Measurements from ENCODE around the gene KRTAP5-10. TPM values are rescaled to one million over a fixed set of nuclear protein-coding genes. Genes with fewer than 3 reads are reported as not detected.
A peak's percentile ranks its signal among the peaks of the same experiment; 100 is the strongest.
"Not testable (repeated sequence)": the region's sequence is repeated elsewhere in the genome, so short reads cannot be mapped to it uniquely, and the experiment has no call there.

The KRTAP5-10 gene
- total and polyA plus RNA-seq, 4 donors: 0.06 to 0.20 TPM; not detected in 2

DNA sequence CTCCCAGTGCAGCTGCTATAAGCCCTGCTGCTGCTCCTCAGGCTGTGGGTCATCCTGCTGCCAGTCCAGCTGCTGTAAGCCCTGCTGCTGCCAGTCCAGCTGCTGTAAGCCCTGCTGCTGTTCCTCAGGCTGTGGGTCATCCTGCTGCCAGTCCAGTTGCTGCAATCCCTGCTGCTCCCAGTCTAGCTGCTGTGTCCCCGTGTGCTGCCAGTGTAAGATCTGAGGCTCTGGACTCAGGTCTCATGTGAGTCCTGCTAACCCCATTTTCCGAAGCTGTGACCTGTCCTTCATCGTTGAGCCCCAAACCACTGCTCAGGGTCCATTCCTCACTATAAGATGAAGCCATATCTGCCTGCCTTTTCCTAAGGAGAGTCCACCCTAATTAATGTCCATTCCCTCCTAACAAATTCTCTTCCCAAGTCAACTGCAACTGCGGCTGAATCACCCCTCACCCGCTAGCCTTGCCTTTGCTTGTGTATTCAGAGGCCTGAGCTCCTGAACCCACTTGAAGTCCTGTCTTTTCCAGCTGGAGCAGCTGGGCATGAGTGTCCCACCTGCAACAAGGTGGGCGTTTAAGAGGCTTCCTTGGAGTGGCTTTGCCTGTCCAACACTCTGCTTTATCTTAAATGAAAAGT, 37.7 kb upstream of the KRTAP5-10 start:
- Histone ChIP-seq H3K27me3 (ENCODE audit: control insufficient read depth in 3 of 3, insufficient read depth in 3 of 3, low read length in 2 of 3) (no peaks in the 10 kb centered on the region), H3K9me3 (ENCODE audit: control insufficient read depth in 4 of 4, insufficient read depth in 3 of 4, low read length in 3 of 4) (no peaks in the 10 kb centered on the region), H3K4me3 (no peak overlapping the region), H3K36me3 (ENCODE audit: control insufficient read depth in 4 of 4, insufficient read depth in 4 of 4, low read length in 4 of 4) (no peaks in the 10 kb centered on the region), H3K4me1 (ENCODE audit: control insufficient read depth in 5 of 5, insufficient read depth in 5 of 5, low read length in 5 of 5) (no peaks in the 10 kb centered on the region), H3K9ac (ENCODE audit: insufficient read depth in 1 of 2, low read length in 2 of 2) (no peak overlapping the region), H3K27ac (ENCODE audit: low read depth in 1 of 2, low read length in 1 of 2) (no peak overlapping the region)
- ATAC-seq (ENCODE audit: insufficient read depth, low FRiP score): no peak
- TF ChIP-seq, protein P1, sequence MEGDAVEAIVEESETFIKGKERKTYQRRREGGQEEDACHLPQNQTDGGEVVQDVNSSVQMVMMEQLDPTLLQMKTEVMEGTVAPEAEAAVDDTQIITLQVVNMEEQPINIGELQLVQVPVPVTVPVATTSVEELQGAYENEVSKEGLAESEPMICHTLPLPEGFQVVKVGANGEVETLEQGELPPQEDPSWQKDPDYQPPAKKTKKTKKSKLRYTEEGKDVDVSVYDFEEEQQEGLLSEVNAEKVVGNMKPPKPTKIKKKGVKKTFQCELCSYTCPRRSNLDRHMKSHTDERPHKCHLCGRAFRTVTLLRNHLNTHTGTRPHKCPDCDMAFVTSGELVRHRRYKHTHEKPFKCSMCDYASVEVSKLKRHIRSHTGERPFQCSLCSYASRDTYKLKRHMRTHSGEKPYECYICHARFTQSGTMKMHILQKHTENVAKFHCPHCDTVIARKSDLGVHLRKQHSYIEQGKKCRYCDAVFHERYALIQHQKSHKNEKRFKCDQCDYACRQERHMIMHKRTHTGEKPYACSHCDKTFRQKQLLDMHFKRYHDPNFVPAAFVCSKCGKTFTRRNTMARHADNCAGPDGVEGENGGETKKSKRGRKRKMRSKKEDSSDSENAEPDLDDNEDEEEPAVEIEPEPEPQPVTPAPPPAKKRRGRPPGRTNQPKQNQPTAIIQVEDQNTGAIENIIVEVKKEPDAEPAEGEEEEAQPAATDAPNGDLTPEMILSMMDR (IDR thresholded peaks at IDR 0.05; ENCODE audit: control extremely low read depth, extremely low read depth): no peak
- DNase-seq: no peak
- 89 to 90% methylated on average over 6 of the region's 6 CpGs for WGBS, 2 donors

DNA sequence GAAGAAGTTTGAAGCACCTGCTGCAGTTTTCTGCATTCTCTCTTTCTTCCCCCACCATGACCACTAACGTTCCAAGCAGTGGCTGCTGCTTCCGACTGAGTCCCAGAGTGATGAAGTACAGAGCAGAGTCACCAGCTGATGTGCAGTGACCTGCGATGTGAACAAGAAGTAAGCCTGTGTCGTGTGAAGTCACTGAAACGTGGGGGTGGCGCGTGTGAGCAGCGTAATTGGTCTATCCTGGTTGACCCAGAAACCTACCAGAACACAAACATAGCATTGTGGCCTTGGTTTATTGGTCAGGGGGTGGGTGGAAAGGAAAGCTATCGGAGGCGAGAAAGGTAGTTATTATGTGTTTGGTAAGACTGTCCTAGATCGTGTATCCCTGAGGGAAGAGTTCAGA, 34.8 kb upstream of the KRTAP5-10 start:
- H3K9me3 ChIP-seq (ENCODE audit: control insufficient read depth in 4 of 4, insufficient read depth in 3 of 4, low read length in 3 of 4): no peaks in the 10 kb centered on the region
- TF ChIP-seq, protein P1 (IDR thresholded peaks at IDR 0.05; ENCODE audit: control extremely low read depth, extremely low read depth): no peak
- no peak overlapping the region for H3K4me3 ChIP-seq
- no peak for DNase-seq
- WGBS, 2 donors: 89 to 93% methylated on average over 11 of the region's 11 CpGs
- H3K27ac ChIP-seq (ENCODE audit: low read depth in 1 of 2, low read length in 1 of 2): no peak overlapping the region
- H3K36me3 ChIP-seq (ENCODE audit: control insufficient read depth in 4 of 4, insufficient read depth in 4 of 4, low read length in 4 of 4): no peaks in the 10 kb centered on the region
- no peak for ATAC-seq (ENCODE audit: insufficient read depth, low FRiP score)
- H3K27me3 ChIP-seq (ENCODE audit: control insufficient read depth in 3 of 3, insufficient read depth in 3 of 3, low read length in 2 of 3): no peaks in the 10 kb centered on the region
- H3K9ac ChIP-seq (ENCODE audit: insufficient read depth in 1 of 2, low read length in 2 of 2): no peak overlapping the region
- no peaks in the 10 kb centered on the region for H3K4me1 ChIP-seq (ENCODE audit: control insufficient read depth in 5 of 5, insufficient read depth in 5 of 5, low read length in 5 of 5)

DNA sequence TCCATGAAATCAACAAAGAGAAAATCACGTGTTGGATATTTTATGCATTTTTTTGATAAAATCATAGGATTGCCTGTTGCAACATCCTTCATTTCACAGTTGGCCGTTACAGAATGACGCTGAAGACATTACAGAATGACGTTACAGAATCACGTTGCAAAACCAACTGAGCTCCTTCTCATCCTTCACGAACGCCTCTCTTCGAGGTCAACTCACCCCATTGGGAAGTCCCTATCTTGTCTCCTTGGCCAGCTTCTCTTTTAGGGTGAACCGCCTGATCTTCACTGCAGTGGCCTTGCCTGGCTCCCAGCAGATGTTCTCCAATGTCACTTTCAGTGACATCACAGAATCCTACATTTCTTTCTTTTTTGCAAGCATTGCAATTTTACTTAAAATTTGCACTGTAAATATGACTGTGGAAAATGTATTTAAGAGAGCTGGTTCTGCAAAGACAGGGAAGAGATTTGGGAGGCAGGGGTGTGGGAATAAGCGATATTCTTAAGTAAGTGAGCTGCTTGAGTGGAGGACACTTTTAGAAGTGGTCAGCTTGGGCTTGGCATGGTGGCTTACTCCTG, 33.2 kb upstream of the KRTAP5-10 start:
- H3K27me3 ChIP-seq (ENCODE audit: control insufficient read depth in 3 of 3, insufficient read depth in 3 of 3, low read length in 2 of 3): no peaks in the 10 kb centered on the region
- H3K27ac ChIP-seq (ENCODE audit: low read depth in 1 of 2, low read length in 1 of 2): no peak overlapping the region
- H3K4me1 ChIP-seq (ENCODE audit: control insufficient read depth in 5 of 5, insufficient read depth in 5 of 5, low read length in 5 of 5): no peaks in the 10 kb centered on the region
- ATAC-seq (ENCODE audit: insufficient read depth, low FRiP score) (no peak), DNase-seq (peak in 1 of 3 donors; percentile 32)
- no peak overlapping the region for H3K9ac ChIP-seq (ENCODE audit: insufficient read depth in 1 of 2, low read length in 2 of 2)
- TF ChIP-seq, protein P1 (IDR thresholded peaks at IDR 0.05; ENCODE audit: control extremely low read depth, extremely low read depth): no peak
- H3K4me3 ChIP-seq: no peak overlapping the region
- H3K9me3 ChIP-seq (ENCODE audit: control insufficient read depth in 4 of 4, insufficient read depth in 3 of 4, low read length in 3 of 4): no peaks in the 10 kb centered on the region
- WGBS, 2 donors: 47 to 74% methylated on average over 10 of the region's 10 CpGs
- H3K36me3 ChIP-seq (ENCODE audit: control insufficient read depth in 4 of 4, insufficient read depth in 4 of 4, low read length in 4 of 4): no peaks in the 10 kb centered on the region

DNA sequence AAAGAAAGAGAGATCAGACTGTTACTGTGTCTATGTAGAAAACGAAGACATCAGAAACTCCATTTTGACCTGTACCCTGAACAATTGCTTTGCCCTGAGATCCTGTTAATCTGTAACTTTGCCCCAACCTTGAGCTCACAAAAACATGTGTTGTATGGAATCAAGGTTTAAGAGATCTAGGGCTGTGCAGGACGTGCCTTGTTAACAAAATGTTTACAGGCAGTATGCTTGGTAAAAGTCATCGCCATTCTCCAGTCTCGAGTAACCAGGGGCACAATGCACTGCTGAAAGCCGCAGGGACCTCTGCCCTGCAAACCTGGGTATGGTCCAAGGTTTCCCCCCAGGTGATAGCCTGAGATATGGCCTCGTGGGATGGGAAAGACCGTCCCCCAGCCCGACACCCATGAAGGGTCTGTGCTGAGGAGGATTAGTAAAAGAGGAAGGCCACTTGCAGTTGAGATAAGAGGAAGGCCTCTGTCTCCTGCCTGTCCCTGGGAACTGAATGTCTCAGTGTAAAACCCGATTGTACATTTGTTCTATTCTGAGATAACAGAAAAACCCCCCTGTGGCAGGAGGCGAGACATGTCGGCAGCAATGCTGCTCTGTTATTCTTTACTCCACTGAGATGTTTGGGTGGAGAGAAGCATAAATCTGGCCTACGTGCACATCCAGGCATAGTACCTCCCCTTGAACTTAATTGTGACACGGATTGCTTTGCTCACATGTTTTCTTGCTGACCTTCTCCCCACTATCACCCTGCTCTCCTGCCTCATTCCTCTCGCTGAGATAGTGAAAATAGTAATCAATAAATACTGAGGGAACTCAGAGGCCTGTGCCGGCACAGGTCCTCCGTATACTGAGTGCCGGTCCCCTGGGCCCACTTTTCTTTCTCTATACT, 30.4 kb upstream of the KRTAP5-10 start:
- ATAC-seq (ENCODE audit: insufficient read depth, low FRiP score); H3K9me3 ChIP-seq (ENCODE audit: control insufficient read depth in 4 of 4, insufficient read depth in 3 of 4, low read length in 3 of 4); H3K36me3 ChIP-seq (ENCODE audit: control insufficient read depth in 4 of 4, insufficient read depth in 4 of 4, low read length in 4 of 4); H3K9ac ChIP-seq (ENCODE audit: insufficient read depth in 1 of 2, low read length in 2 of 2); H3K4me3 ChIP-seq; H3K27ac ChIP-seq (ENCODE audit: low read depth in 1 of 2, low read length in 1 of 2); H3K4me1 ChIP-seq (ENCODE audit: control insufficient read depth in 5 of 5, insufficient read depth in 5 of 5, low read length in 5 of 5); H3K27me3 ChIP-seq (ENCODE audit: control insufficient read depth in 3 of 3, insufficient read depth in 3 of 3, low read length in 2 of 3); DNase-seq: not testable (repeated sequence)
- WGBS, 2 donors: 74% methylated on average over 17 of the region's 17 CpGs
